ENCODE data around the gene TULP1. TPM values are rescaled to one million over a fixed set of nuclear protein-coding genes. Genes with fewer than 3 reads are reported as not detected.

Gene TULP1
- total and polyA plus RNA-seq, 2 of the 13 experiments (the other 11 are each of a cell fraction or from before 2014, with no cell fraction given), result not detected

DNA sequence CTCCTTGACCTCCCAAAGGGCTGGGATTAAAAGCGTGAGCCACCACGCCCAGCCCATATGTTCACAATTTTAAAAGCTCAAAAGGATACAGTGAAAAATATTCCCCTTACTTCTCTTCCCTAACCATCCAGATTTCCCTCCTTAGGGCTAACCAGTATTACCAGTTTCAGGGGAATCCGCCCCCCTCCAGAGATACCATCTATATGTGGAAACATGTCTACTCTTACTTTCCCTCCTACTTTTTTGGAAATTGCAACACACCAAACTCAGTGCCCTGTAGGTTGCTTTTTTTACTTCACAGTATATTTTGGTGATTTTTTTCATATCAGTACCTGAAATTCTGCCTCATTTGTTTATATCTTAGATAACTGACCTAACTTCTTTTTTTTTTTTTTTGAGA, 51.4 kb downstream of the TULP1 start:
- Histone ChIP-seq H2AFZ (ENCODE audit: low read length) (no peak overlapping the region), H3K79me2 (ENCODE audit: insufficient read depth, low read length) (no peaks in the 10 kb centered on the region), H3K4me2 (ENCODE audit: low read depth, low read length) (no peak overlapping the region), H3K27me3 (ENCODE audit: control insufficient read depth in 1 of 2, insufficient read depth in 2 of 2, low read length in 2 of 2) (no peaks in the 10 kb centered on the region), H4K20me1 (ENCODE audit: insufficient read depth, low read length) (no peaks in the 10 kb centered on the region), H3K9me3 (ENCODE audit: low read length) (no peaks in the 10 kb centered on the region), H3K9ac (ENCODE audit: insufficient read depth, low read depth, low read length) (no peak overlapping the region), H3K4me1 (ENCODE audit: insufficient read depth, low read length) (no peaks in the 10 kb centered on the region), H3K27ac (ENCODE audit: extremely low read length, insufficient read depth, low read length) (no peak overlapping the region), H3K36me3 (replicated peaks in 1 of 2; ENCODE audit: control insufficient read depth in 1 of 2, insufficient read depth in 2 of 2, low read length in 2 of 2) (peaks cover 6 to 33% of the 10 kb centered on the region in 2 experiments; a peak in 4 of 5 replicates), H3K4me3 (replicated peaks in 1 of 3; ENCODE audit: insufficient read depth in 1 of 3, low read depth in 2 of 3, low read length in 3 of 3) (no peak overlapping the region)
- in situ Hi-C loops (cut with HindIII; ENCODE audit: extremely low pct_ligation_motif_present, low pct_unique_long_range_greater_than_20kb) (no loop called here), intact Hi-C loops (cut with micrococcal nuclease; ENCODE audit: unreplicated experiment) (no loop called here)
- 100% methylated on average over 3 of the region's 3 CpGs for WGBS (ENCODE audit: low lambda C conversion rate)
- no TSS peak for BruUV-seq (replicated peaks)
- DNase-seq (ENCODE audit: low spot score) (no peak), FAIRE-seq (no peak), ATAC-seq (no peak)
- no peak for TF ChIP-seq HDAC2 (CRISPR knock-in tag; IDR thresholded peaks at IDR 0.05)
- CTCF ChIA-PET (ENCODE audit: low intra/inter-chr PET ratio, low total read pairs), result no interaction called here
- POLR2A ChIA-PET, result interaction anchor here (0.5 kb wide), 1 partner anchor 235 kb away, joined by 3 read pairs; no protein-coding TSS in a partner anchor

DNA sequence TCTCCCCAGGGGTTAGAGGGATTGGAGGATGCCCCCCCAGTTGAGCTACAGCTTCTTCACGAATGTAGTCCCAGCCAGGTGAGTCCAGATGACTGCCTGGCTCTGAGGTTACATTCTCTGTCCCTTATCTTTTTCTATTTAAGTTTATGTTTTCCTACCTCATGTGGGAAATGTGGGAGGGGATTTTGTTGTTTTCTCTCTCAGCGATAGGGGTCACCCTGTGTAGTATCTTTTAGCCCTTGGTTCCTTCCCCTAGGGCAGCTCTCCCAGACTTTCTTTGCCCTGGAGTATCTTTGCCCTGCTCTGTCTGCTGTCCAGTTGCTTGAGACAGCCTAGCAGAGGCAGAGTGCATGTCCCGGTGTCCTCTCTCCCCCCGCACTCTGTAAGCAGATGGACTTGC, 54.8 kb downstream of the TULP1 start:
- in situ Hi-C loops (cut with HindIII; ENCODE audit: extremely low pct_ligation_motif_present, low pct_unique_long_range_greater_than_20kb), result no loop called here
- ATAC-seq, result no peak; the same call in 2 of the 3 replicates
- H3K4me2 ChIP-seq (ENCODE audit: low read depth, low read length), result no peak overlapping the region

More for the DNA sequence above, 54.8 kb downstream of the TULP1 start:
- Histone ChIP-seq H3K27ac (ENCODE audit: extremely low read length, insufficient read depth, low read length) (no peak overlapping the region), H3K79me2 (ENCODE audit: insufficient read depth, low read length) (no peaks in the 10 kb centered on the region), H3K27me3 (ENCODE audit: control insufficient read depth in 1 of 2, insufficient read depth in 2 of 2, low read length in 2 of 2) (no peaks in the 10 kb centered on the region), H3K9ac (ENCODE audit: insufficient read depth, low read depth, low read length) (no peak overlapping the region), H3K4me1 (ENCODE audit: insufficient read depth, low read length) (peaks cover 19% of the 10 kb centered on the region), H2AFZ (ENCODE audit: low read length) (no peak overlapping the region), H3K9me3 (ENCODE audit: low read length) (no peaks in the 10 kb centered on the region), H3K36me3 (replicated peaks in 1 of 2; ENCODE audit: control insufficient read depth in 1 of 2, insufficient read depth in 2 of 2, low read length in 2 of 2) (peaks cover 12 to 39% of the 10 kb centered on the region in 2 experiments; a peak in 4 of 5 replicates), H3K4me3 (replicated peaks in 1 of 3; ENCODE audit: insufficient read depth in 1 of 3, low read depth in 2 of 3, low read length in 3 of 3) (no peak overlapping the region), H4K20me1 (ENCODE audit: insufficient read depth, low read length) (no peaks in the 10 kb centered on the region)
- intact Hi-C loops (cut with micrococcal nuclease; ENCODE audit: unreplicated experiment), result no loop called here
- ChIA-PET CTCF (ENCODE audit: low intra/inter-chr PET ratio, low total read pairs) (no interaction called here), POLR2A (interaction anchor here (0.8 kb wide), 1 partner anchor 78 kb away, joined by 3 read pairs; no protein-coding TSS in a partner anchor)
- FAIRE-seq (no peak), DNase-seq (ENCODE audit: low spot score) (no peak)
- no TSS peak for BruUV-seq (replicated peaks)
- TF ChIP-seq THAP11 (CRISPR knock-in tag; IDR thresholded peaks at IDR 0.05) (no peak), MAFK (conservative IDR thresholded peaks at IDR 0.05 in 1 of 2, IDR thresholded peaks at IDR 0.05 in 1 of 2; ENCODE audit: low read length in 2 of 2) (no peak), AHR (CRISPR knock-in tag; IDR thresholded peaks at IDR 0.05) (no peak), LRRFIP1 (CRISPR knock-in tag; conservative IDR thresholded peaks at IDR 0.05) (no peak), ZFY (CRISPR knock-in tag; IDR thresholded peaks at IDR 0.05) (no peak), ZNF501 (CRISPR knock-in tag; IDR thresholded peaks at IDR 0.05) (no peak), ZNF570 (CRISPR knock-in tag; IDR thresholded peaks at IDR 0.05; ENCODE audit: borderline replicate concordance) (no peak), ZSCAN9 (CRISPR knock-in tag; IDR thresholded peaks at IDR 0.05; ENCODE audit: borderline replicate concordance) (no peak), HOXA5 (CRISPR knock-in tag; IDR thresholded peaks at IDR 0.05) (no peak), ZNF460 (CRISPR knock-in tag; IDR thresholded peaks at IDR 0.05; ENCODE audit: borderline replicate concordance) (no peak)
- 81% methylated on average over 4 of the region's 4 CpGs for WGBS (ENCODE audit: low lambda C conversion rate)
